ENCODE results near the gene DERL3. TPM values are rescaled to one million over a fixed set of nuclear protein-coding genes. Genes with fewer than 3 reads are reported as not detected.
A peak's percentile ranks its signal among the peaks of the same experiment; 100 is the strongest.

Gene DERL3
- polyA plus RNA-seq, 1 donor (not counting 4 experiments of a cell fraction or from before 2014, with no cell fraction given), result 0.05 TPM

- H2AFZ ChIP-seq (ENCODE audit: control insufficient read depth, low read length), result peak within 1 kb of the TSS; percentile 95
- H4K20me1 ChIP-seq (ENCODE audit: control insufficient read depth, extremely low read depth, insufficient read depth, low read length), result peaks cover 13% of the 10 kb centered on the region
- TF ChIP-seq EZH2 (IDR thresholded peaks at IDR 0.05; ENCODE audit: low read length) (no peak), CTCF (optimal IDR thresholded peaks at IDR 0.05 in 1 of 3, IDR thresholded peaks at IDR 0.05 in 1 of 3, conservative IDR thresholded peaks at IDR 0.05 in 1 of 3; ENCODE audit: extremely low read depth in 1 of 3, insufficient read depth in 2 of 3, low read length in 3 of 3) (no peak)
- dilution Hi-C loops (cut with MboI; ENCODE audit: extremely low pct_ligation_motif_present, low sequenced_read_pairs), result no loop called here
- FAIRE-seq (no peak), DNase-seq (ENCODE audit: low read depth, low spot score) (peak; percentile 25)
- peak within 1 kb of the TSS; percentile 91 for H3K27ac ChIP-seq (ENCODE audit: control insufficient read depth, insufficient read depth, low read length)
- peaks cover 46% of the 10 kb centered on the region for H3K79me2 ChIP-seq (ENCODE audit: control insufficient read depth, insufficient read depth, low read length)
- peak within 1 kb of the TSS; percentile 96 for H3K9ac ChIP-seq (ENCODE audit: control insufficient read depth, extremely low read depth, insufficient read depth, low read length)
- H3K27me3 ChIP-seq (ENCODE audit: control insufficient read depth, extremely low read depth, insufficient read depth, low read length), result no peaks in the 10 kb centered on the region
- peaks cover 2 to 5% of the 10 kb centered on the region in 2 experiments for H3K36me3 ChIP-seq (ENCODE audit: control insufficient read depth in 2 of 2, extremely low read depth in 1 of 2, insufficient read depth in 2 of 2, low read length in 2 of 2)
- peak within 1 kb of the TSS; percentile 67 to 95 (median 95) for H3K4me3 ChIP-seq (ENCODE audit: control insufficient read depth in 2 of 3, extremely low read depth in 1 of 3, insufficient read depth in 2 of 3, low read depth in 1 of 3, low read length in 3 of 3)
- no peaks in the 10 kb centered on the region for H3K9me1 ChIP-seq (ENCODE audit: control insufficient read depth, extremely low read depth, insufficient read depth, low read length)
- peak within 1 kb of the TSS; percentile 99 for H3K4me2 ChIP-seq (ENCODE audit: control insufficient read depth, extremely low read depth, insufficient read depth, low read depth, low read length)
- peaks cover 17% of the 10 kb centered on the region for H3K4me1 ChIP-seq (ENCODE audit: control insufficient read depth, extremely low read depth, insufficient read depth, low read length)
- H3K9me3 ChIP-seq (ENCODE audit: control insufficient read depth, low read depth, low read length), result no peaks in the 10 kb centered on the region
Observed at GRCh38 chr22:23786752-23787599, 51.8 kb downstream of the DERL3 start, which contains the start of gene SMARCB1. Gene SMARCB1 (plus strand): TSS chr22:23786966. CDS start chr22:23787170, 204 bp downstream.

DNA sequence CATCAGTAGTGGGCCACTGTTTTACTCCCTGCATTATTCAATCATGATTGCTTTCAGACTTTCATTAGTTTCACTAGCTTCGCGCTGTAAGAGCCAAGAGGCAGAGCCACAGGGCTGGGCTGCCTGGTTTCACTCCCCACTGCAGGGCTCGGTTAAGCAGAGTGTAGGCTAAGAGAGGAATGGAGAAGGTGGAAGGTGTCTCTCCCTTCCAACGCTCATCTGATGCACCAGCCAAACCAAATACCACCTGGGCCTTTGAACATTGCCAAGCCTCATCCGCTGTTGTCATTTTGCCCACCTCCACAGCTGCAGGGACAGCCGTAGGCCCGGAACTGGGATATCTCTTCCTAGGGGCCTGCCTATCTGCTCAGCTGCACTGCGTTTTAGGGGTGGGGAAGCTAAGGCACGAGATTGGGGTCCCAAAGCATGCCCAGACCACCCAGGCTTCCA, 52.5 kb downstream of the DERL3 start:
- Histone ChIP-seq H3K79me2 (ENCODE audit: control insufficient read depth, insufficient read depth, low read length) (peaks cover 40% of the 10 kb centered on the region), H3K9me1 (ENCODE audit: control insufficient read depth, extremely low read depth, insufficient read depth, low read length) (no peaks in the 10 kb centered on the region), H3K36me3 (ENCODE audit: control insufficient read depth in 2 of 2, extremely low read depth in 1 of 2, insufficient read depth in 2 of 2, low read length in 2 of 2) (peaks cover 0 to 2% of the 10 kb centered on the region in 2 experiments), H4K20me1 (ENCODE audit: control insufficient read depth, extremely low read depth, insufficient read depth, low read length) (peaks cover 9% of the 10 kb centered on the region), H3K4me2 (ENCODE audit: control insufficient read depth, extremely low read depth, insufficient read depth, low read depth, low read length) (peak overlapping the region; percentile 99), H3K27me3 (ENCODE audit: control insufficient read depth, extremely low read depth, insufficient read depth, low read length) (no peaks in the 10 kb centered on the region), H2AFZ (ENCODE audit: control insufficient read depth, low read length) (peak overlapping the region; percentile 95), H3K4me1 (ENCODE audit: control insufficient read depth, extremely low read depth, insufficient read depth, low read length) (peaks cover 23% of the 10 kb centered on the region), H3K27ac (ENCODE audit: control insufficient read depth, insufficient read depth, low read length) (peak overlapping the region; percentile 91), H3K9me3 (ENCODE audit: control insufficient read depth, low read depth, low read length) (no peaks in the 10 kb centered on the region), H3K9ac (ENCODE audit: control insufficient read depth, extremely low read depth, insufficient read depth, low read length) (peak overlapping the region; percentile 96), H3K4me3 (ENCODE audit: control insufficient read depth in 2 of 3, extremely low read depth in 1 of 3, insufficient read depth in 2 of 3, low read depth in 1 of 3, low read length in 3 of 3) (peak overlapping the region; percentile 67 to 95 (median 77))
- FAIRE-seq (peak; percentile 70), DNase-seq (ENCODE audit: low read depth, low spot score) (no peak)
- TF ChIP-seq CTCF (optimal IDR thresholded peaks at IDR 0.05 in 1 of 3, IDR thresholded peaks at IDR 0.05 in 1 of 3, conservative IDR thresholded peaks at IDR 0.05 in 1 of 3; ENCODE audit: extremely low read depth in 1 of 3, insufficient read depth in 2 of 3, low read length in 3 of 3), result no peak
- no peak for TF ChIP-seq EZH2 (IDR thresholded peaks at IDR 0.05; ENCODE audit: low read length)
- dilution Hi-C loops (cut with MboI; ENCODE audit: extremely low pct_ligation_motif_present, low sequenced_read_pairs), result no loop called here

Small RNA genes lying within 50 kb of the gene (small RNA-seq; reads per million reads assigned to genes)
- gene RN7SL268P (ENCODE audit: insufficient read length in 3 of 3, low read depth in 3 of 3, low replicate concordance in 1 of 3), result 0 reads per million in 3 experiments

Other genes with a start within 250 kb of the DERL3 start
- gene DRICH1, start 206.7 kb downstream of the DERL3 start, polyA plus RNA-seq, result 0.09 to 0.12 TPM in 2 of 3 replicates, not detected in the other
- not detected in 3 replicates for gene RGL4, start 148.0 kb downstream of the DERL3 start, polyA plus RNA-seq
- 0.46 to 0.82 TPM (median 0.55 TPM) in 3 replicates for gene ZNF70, start 87.9 kb downstream of the DERL3 start, polyA plus RNA-seq
- gene VPREB3, start 84.6 kb downstream of the DERL3 start, polyA plus RNA-seq, result 0.19 TPM in 1 of 3 replicates, not detected in the others
- 0.06 TPM in 1 of 3 replicates, not detected in the others for gene C22orf15, start 76.0 kb downstream of the DERL3 start, polyA plus RNA-seq
- 10.4 to 14.8 TPM (median 10.6 TPM) in 3 replicates for gene CHCHD10, start 71.0 kb downstream of the DERL3 start, polyA plus RNA-seq
- gene MMP11, start 66.2 kb downstream of the DERL3 start, polyA plus RNA-seq, result 0.06 to 0.20 TPM (median 0.13 TPM) in 3 replicates
- gene SMARCB1, start 52.0 kb downstream of the DERL3 start, polyA plus RNA-seq, result 70.0 to 108 TPM (median 95.2 TPM) in 3 replicates
- gene SLC2A11, start 18.9 kb upstream of the DERL3 start, polyA plus RNA-seq, result 5.3 to 9.4 TPM (median 6.0 TPM) in 3 replicates
- gene MIF, start 55.4 kb upstream of the DERL3 start, polyA plus RNA-seq, result 162 to 812 TPM (median 340 TPM) in 3 replicates
- 15.5 to 22.2 TPM (median 17.9 TPM) in 3 replicates for gene GSTT2B, start 122.2 kb upstream of the DERL3 start, polyA plus RNA-seq
- gene DDTL, start 127.9 kb upstream of the DERL3 start, polyA plus RNA-seq, result 0.63 to 1.0 TPM (median 0.72 TPM) in 3 replicates
- 87.8 to 151 TPM (median 118 TPM) in 3 replicates for gene DDT, start 135.4 kb upstream of the DERL3 start, polyA plus RNA-seq
- gene GSTT2, start 141.1 kb upstream of the DERL3 start, polyA plus RNA-seq, result 0.24 to 1.5 TPM (median 0.75 TPM) in 3 replicates
- not detected in 3 replicates for gene GSTT4, start 166.4 kb upstream of the DERL3 start, polyA plus RNA-seq
- 3.5 to 4.6 TPM (median 4.1 TPM) in 3 replicates for gene CABIN1, start 172.3 kb upstream of the DERL3 start, polyA plus RNA-seq